IMR-90 (cell line): ENCODE measurements around the gene SLIT3. TPM values are rescaled to one million over a fixed set of nuclear protein-coding genes. Genes with fewer than 3 reads are reported as not detected.

Source experiments
- ATAC-seq: fragments of 200-7000 bp; cut with Tn5 transposase; 2 replicates; pipeline ENCODE4 v1.9.1; 2020; ENCODE audit warnings: low read depth, mild to moderate bottlenecking, moderate library complexity
- BruUV-seq: library from RNA; stranded (reverse); fragments of 400-500 nt; replicated peaks from 2 replicates; lab custom pipeline; 2021; lab: Mats Ljungman, UMichigan
- CTCF ChIA-PET: fragments of 300-600 bp; formaldehyde crosslinking; extraction: SDS; loops from one replicate; lab custom pipeline; 2021; ENCODE audit warnings: antibody characterized with exemption; lab: Yijun Ruan, JAX
- POLR2A ChIA-PET: fragments of 300-600 bp; sonication (Branson Sonifier 250); formaldehyde crosslinking; loops from one replicate; lab custom pipeline; 2022; ENCODE audit warnings: antibody characterized with exemption; ENCODE audit not compliant: unreplicated experiment; lab: Charles Lee
- DNase-seq: peaks from one replicate; pipeline ENCODE4 v3.0.0; 2013
- H2AFZ ChIP-seq: replicated peaks from 2 replicates; pipeline ENCODE3; 2013; ENCODE audit warnings: low read length, mild to moderate bottlenecking; ENCODE audit not compliant: poor library complexity
- H2AK5ac ChIP-seq: 2 replicates; pipeline ENCODE4 v1.6.1; 2013; ENCODE audit warnings: low read depth, low read length, inconsistent platforms
- H2AK9ac ChIP-seq: replicated peaks from 2 replicates; pipeline ENCODE3; 2013; ENCODE audit warnings: mild to moderate bottlenecking, low read depth, low read length, moderate library complexity; ENCODE audit not compliant: poor library complexity
- H2BK120ac ChIP-seq: 2 replicates; pipeline ENCODE4 v1.6.1; 2013; ENCODE audit warnings: low read depth, low read length, inconsistent platforms
- H2BK15ac ChIP-seq: 3 replicates; pipeline ENCODE4 v1.6.1; 2013; ENCODE audit warnings: low read depth, low read length, inconsistent platforms
- H2BK20ac ChIP-seq: 2 replicates; pipeline ENCODE4 v1.6.1; 2013; ENCODE audit warnings: low read depth, mild to moderate bottlenecking, inconsistent platforms, low read length, moderate library complexity
- H2BK5ac ChIP-seq: 2 replicates; pipeline ENCODE4 v1.6.1; 2013; ENCODE audit warnings: mild to moderate bottlenecking, low read depth, low read length, inconsistent platforms; ENCODE audit not compliant: poor library complexity, severe bottlenecking
- H3K14ac ChIP-seq: replicated peaks from 2 replicates; pipeline ENCODE4 v1.6.1; 2013; ENCODE audit warnings: low read depth, low read length, inconsistent platforms
- H3K18ac ChIP-seq: 2 replicates; pipeline ENCODE4 v1.6.1; 2013; ENCODE audit warnings: low read depth, low read length, control low read depth
- H3K23ac ChIP-seq: 2 replicates; pipeline ENCODE4 v1.6.1; 2013; ENCODE audit warnings: low read depth, low read length, inconsistent platforms
- H3K27ac ChIP-seq: 2 replicates; pipeline ENCODE4 v1.5.1; 2013; ENCODE audit warnings: mild to moderate bottlenecking, control low read depth, low read length; ENCODE audit not compliant: insufficient read depth
- H3K27me3 ChIP-seq: 2 replicates; pipeline ENCODE4 v1.6.1; 2013; ENCODE audit warnings: low read length; ENCODE audit not compliant: control insufficient read depth, insufficient read depth
- H3K36me3 ChIP-seq: 2 replicates; pipeline ENCODE4 v1.6.1; 2013; ENCODE audit warnings: low read length, mixed read lengths; ENCODE audit not compliant: control insufficient read depth, insufficient read depth
- H3K4ac ChIP-seq: 2 replicates; pipeline ENCODE4 v1.6.1; 2013; ENCODE audit warnings: low read depth, low read length, inconsistent platforms
- H3K4me1 ChIP-seq: 2 replicates; pipeline ENCODE4 v1.6.1; 2013; ENCODE audit warnings: low read length, mixed read lengths; ENCODE audit not compliant: control insufficient read depth, insufficient read depth
- H3K4me2 ChIP-seq: 2 replicates; pipeline ENCODE4 v1.6.1; 2013; ENCODE audit warnings: low read depth, mild to moderate bottlenecking, control low read depth, low read length, moderate library complexity
- H3K4me3 ChIP-seq: 2 replicates; pipeline ENCODE4 v1.5.1; 2013; ENCODE audit warnings: low read depth, mild to moderate bottlenecking, control low read depth, low read length, moderate library complexity; ENCODE audit not compliant: insufficient read depth
- H3K56ac ChIP-seq: 2 replicates; pipeline ENCODE4 v1.6.1; 2013; ENCODE audit warnings: low read length, inconsistent platforms; ENCODE audit not compliant: insufficient read depth; ENCODE audit errors: extremely low read depth
- H3K79me1 ChIP-seq, 2 experiments: 2 replicates each; pipeline ENCODE4 v1.6.1; 2013; ENCODE audit warnings: low read length in 2 of 2, inconsistent platforms in 1 of 2, low read depth in 1 of 2
- H3K9ac ChIP-seq: 2 replicates; pipeline ENCODE4 v1.6.1; 2013; ENCODE audit warnings: low read depth, low read length, control low read depth
- H3K9me1 ChIP-seq: 2 replicates; pipeline ENCODE4 v1.6.1; 2013; ENCODE audit warnings: low read length, inconsistent platforms; ENCODE audit not compliant: insufficient read depth
- H3K9me3 ChIP-seq: 2 replicates; pipeline ENCODE4 v1.6.1; 2013; ENCODE audit warnings: low read length; ENCODE audit not compliant: control insufficient read depth, insufficient read depth
- H4K20me1 ChIP-seq: 2 replicates; pipeline ENCODE4 v1.6.1; 2013; ENCODE audit warnings: low read length, inconsistent platforms; ENCODE audit not compliant: insufficient read depth
- H4K5ac ChIP-seq: 2 replicates; pipeline ENCODE4 v1.6.1; 2013; ENCODE audit warnings: mild to moderate bottlenecking, low read depth, low read length, control low read depth
- H4K8ac ChIP-seq, 2 experiments: 2 replicates each; pipeline ENCODE4 v1.6.1; 2013; ENCODE audit warnings: low read depth in 2 of 2, low read length in 2 of 2, control low read depth in 1 of 2, inconsistent platforms in 1 of 2
- H4K91ac ChIP-seq: 2 replicates; pipeline ENCODE4 v1.6.1; 2013; ENCODE audit warnings: low read depth, low read length, inconsistent platforms; ENCODE audit not compliant: insufficient read depth
- FOS ChIP-seq: fragments of 150-350 bp; IDR thresholded peaks from 2 replicates; pipeline ENCODE4 v1.6.1; 2016; ENCODE audit warnings: low read depth, low read length
- MAFK ChIP-seq: IDR thresholded peaks from 2 replicates; pipeline ENCODE4 v1.6.1; 2012; ENCODE audit warnings: low read depth, low read length, improper control_type of control experiment
- MAZ ChIP-seq: IDR thresholded peaks from 2 replicates; pipeline ENCODE4 v1.6.1; 2012; ENCODE audit warnings: low read depth, mild to moderate bottlenecking, low read length, improper control_type of control experiment, moderate library complexity, borderline replicate concordance
- MXI1 ChIP-seq: IDR thresholded peaks from 2 replicates; pipeline ENCODE4 v1.6.1; 2012; ENCODE audit warnings: low read depth, mild to moderate bottlenecking, low read length, moderate library complexity, borderline replicate concordance
- NFE2L2 ChIP-seq: fragments of 150-350 bp; IDR thresholded peaks from 2 replicates; pipeline ENCODE4 v1.6.1; 2016; ENCODE audit warnings: low read depth, mild to moderate bottlenecking, low read length
- POLR2A ChIP-seq: IDR thresholded peaks from 2 replicates; pipeline ENCODE4 v1.6.1; 2012; ENCODE audit warnings: mild to moderate bottlenecking, low read depth, low read length
- RCOR1 ChIP-seq: IDR thresholded peaks from 2 replicates; pipeline ENCODE4 v1.6.1; 2012; ENCODE audit warnings: mild to moderate bottlenecking, low read length, improper control_type of control experiment; ENCODE audit not compliant: insufficient replicate concordance
- RFX5 ChIP-seq: IDR thresholded peaks from 2 replicates; pipeline ENCODE4 v1.8.0; 2012; ENCODE audit warnings: low read depth, mild to moderate bottlenecking, low read length, moderate library complexity
- WGBS, 2 experiments: methylation state at CpG; one replicate each; pipeline versions ENCODE4 v1.1.5 to v1.1.7; 2013; ENCODE audit warnings: missing lambda C conversion rate in 2 of 2; ENCODE audit not compliant: insufficient read length in 1 of 2; ENCODE audit errors: extremely low coverage in 2 of 2; 5-methylcytosine and 5-hydroxymethylcytosine counted together
- dilution Hi-C: fragments of 300-500 bp; cut with HindIII; formaldehyde crosslinking; loops from one replicate; pipeline ENCODE4 v1.14.3; 2018; ENCODE audit warnings: low sequenced_read_pairs; ENCODE audit not compliant: unreplicated experiment
- in situ Hi-C: fragments of 300-500 bp; cut with MboI; formaldehyde crosslinking; loops from 3 replicates; pipeline ENCODE4 v1.14.3; 2019; ENCODE audit warnings: low sequenced_read_pairs, inconsistent platforms, mixed read lengths
- intact Hi-C: fragments of 100-400 bp; cut with micrococcal nuclease; formaldehyde crosslinking; loops from 2 replicates; pipeline ENCODE4 v1.10.0; 2022
- polyA plus RNA-seq, 3 experiments: library from polyadenylated mRNA; depleted of rRNA; stranded (reverse); fragments of >200 nt; gene quantifications; 2 replicates each; pipeline ENCODE4 v1.2.3, GENCODE V29; 2012; ENCODE audit warnings: low replicate concordance in 1 of 3
- total RNA-seq: library from RNA; depleted of rRNA; stranded (reverse); fragments of >200 nt; gene quantifications from 2 replicates; pipeline ENCODE4 v1.2.3, GENCODE V29; 2012
- TF ChIP-seq, protein P1 (sequence below): fragments of 150-350 bp; IDR thresholded peaks from 2 replicates; pipeline ENCODE4 v1.6.1; 2017; ENCODE audit warnings: mild to moderate bottlenecking, antibody characterized with exemption, low read length, low read depth
- TF ChIP-seq, protein P2 (sequence below): fragments of 150-350 bp; IDR thresholded peaks from 2 replicates; pipeline ENCODE4 v1.6.1; 2016; ENCODE audit warnings: low read depth, mild to moderate bottlenecking, low read length, moderate library complexity, borderline replicate concordance

SLIT3 gene
- total and polyA plus RNA-seq, 2 of the 4 experiments (the other 2 are of a cell fraction) = 0.18 to 0.50 TPM

DNA sequence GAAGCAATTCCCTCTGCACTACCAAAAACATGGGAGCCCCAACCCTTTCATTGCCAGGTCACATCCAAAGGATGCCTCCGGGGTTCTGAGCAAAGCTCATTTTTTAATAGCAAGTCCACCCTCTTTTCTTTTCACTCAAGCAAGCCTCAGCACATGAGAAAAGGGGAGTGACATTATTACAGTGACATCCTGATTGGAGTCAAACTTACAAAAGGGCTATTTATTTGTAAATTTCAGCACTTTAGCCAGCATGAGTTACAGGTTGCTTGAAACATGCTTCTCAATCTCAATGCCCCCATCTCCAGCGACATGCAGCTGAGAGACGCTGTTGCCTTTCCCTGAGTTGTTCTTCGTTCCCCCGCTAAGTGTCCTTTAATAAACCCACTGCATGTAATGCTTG lies 483.3 kb downstream of the SLIT3 start:
- no peak overlapping the region for H3K14ac ChIP-seq
- intact Hi-C loops (no loop called here), dilution Hi-C loops (no loop called here), in situ Hi-C loops (loop anchor here (25.0 kb wide), 1 partner anchor 555 kb away; no protein-coding TSS in a partner anchor)
- no peaks in the 10 kb centered on the region for H3K9me1 ChIP-seq
- no peak overlapping the region for H3K4me3 ChIP-seq
- H4K5ac ChIP-seq = no peak overlapping the region
- H3K9ac ChIP-seq = no peak overlapping the region
- no peak overlapping the region for H3K27ac ChIP-seq
- no peak overlapping the region for H2BK15ac ChIP-seq
- H2BK120ac ChIP-seq = no peak overlapping the region
- H2BK20ac ChIP-seq = no peak overlapping the region
- H2BK5ac ChIP-seq = no peak overlapping the region
- no peak overlapping the region for H4K8ac ChIP-seq
- no peak for TF ChIP-seq RCOR1
- no peak for TF ChIP-seq RFX5
- TF ChIP-seq FOS = no peak
- TF ChIP-seq, protein P1, sequence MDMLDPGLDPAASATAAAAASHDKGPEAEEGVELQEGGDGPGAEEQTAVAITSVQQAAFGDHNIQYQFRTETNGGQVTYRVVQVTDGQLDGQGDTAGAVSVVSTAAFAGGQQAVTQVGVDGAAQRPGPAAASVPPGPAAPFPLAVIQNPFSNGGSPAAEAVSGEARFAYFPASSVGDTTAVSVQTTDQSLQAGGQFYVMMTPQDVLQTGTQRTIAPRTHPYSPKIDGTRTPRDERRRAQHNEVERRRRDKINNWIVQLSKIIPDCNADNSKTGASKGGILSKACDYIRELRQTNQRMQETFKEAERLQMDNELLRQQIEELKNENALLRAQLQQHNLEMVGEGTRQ = no peak
- no peak for TF ChIP-seq MAFK
- no peak for TF ChIP-seq POLR2A
- TF ChIP-seq MAZ = no peak
- no peak for TF ChIP-seq NFE2L2
- TF ChIP-seq, protein P2, sequence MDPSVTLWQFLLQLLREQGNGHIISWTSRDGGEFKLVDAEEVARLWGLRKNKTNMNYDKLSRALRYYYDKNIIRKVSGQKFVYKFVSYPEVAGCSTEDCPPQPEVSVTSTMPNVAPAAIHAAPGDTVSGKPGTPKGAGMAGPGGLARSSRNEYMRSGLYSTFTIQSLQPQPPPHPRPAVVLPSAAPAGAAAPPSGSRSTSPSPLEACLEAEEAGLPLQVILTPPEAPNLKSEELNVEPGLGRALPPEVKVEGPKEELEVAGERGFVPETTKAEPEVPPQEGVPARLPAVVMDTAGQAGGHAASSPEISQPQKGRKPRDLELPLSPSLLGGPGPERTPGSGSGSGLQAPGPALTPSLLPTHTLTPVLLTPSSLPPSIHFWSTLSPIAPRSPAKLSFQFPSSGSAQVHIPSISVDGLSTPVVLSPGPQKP = no peak
- no peak for TF ChIP-seq MXI1
- no CpG with 5 or more reads among the region's 5 CpGs for WGBS, 2 experiments
- H3K4me2 ChIP-seq = no peak overlapping the region
- H3K36me3 ChIP-seq = no peaks in the 10 kb centered on the region
- H3K79me1 ChIP-seq = no peaks in the 10 kb centered on the region
- no peak overlapping the region for H2AFZ ChIP-seq
- no peak overlapping the region for H3K56ac ChIP-seq
- no peak overlapping the region for H2AK5ac ChIP-seq
- no peak overlapping the region for H4K91ac ChIP-seq
- no peaks in the 10 kb centered on the region for H3K4me1 ChIP-seq
- ChIA-PET POLR2A (no interaction called here), CTCF (no interaction called here)
- no peak overlapping the region for H2AK9ac ChIP-seq
- H3K18ac ChIP-seq = no peak overlapping the region
- H3K4ac ChIP-seq = no peak overlapping the region
- no peaks in the 10 kb centered on the region for H3K27me3 ChIP-seq
- DNase-seq (no peak), ATAC-seq (no peak)
- no peaks in the 10 kb centered on the region for H4K20me1 ChIP-seq
- H3K9me3 ChIP-seq = no peaks in the 10 kb centered on the region
- H3K23ac ChIP-seq = no peak overlapping the region
- BruUV-seq = no TSS peak
